GM21528 (cell line): ENCODE data around the gene PTPN11.
"Not testable (repeated sequence)": the region's sequence is repeated elsewhere in the genome, so short reads cannot be mapped to it uniquely, and the experiment has no call there.

Experiments
- ATAC-seq: cut with Tn5 transposase; IDR thresholded peaks from one replicate; pipeline ENCODE4 v1.9.1; 2021; ENCODE audit warnings: mild to moderate bottlenecking, moderate library complexity; ENCODE audit not compliant: unreplicated experiment, low FRiP score

The PTPN11 gene

DNA sequence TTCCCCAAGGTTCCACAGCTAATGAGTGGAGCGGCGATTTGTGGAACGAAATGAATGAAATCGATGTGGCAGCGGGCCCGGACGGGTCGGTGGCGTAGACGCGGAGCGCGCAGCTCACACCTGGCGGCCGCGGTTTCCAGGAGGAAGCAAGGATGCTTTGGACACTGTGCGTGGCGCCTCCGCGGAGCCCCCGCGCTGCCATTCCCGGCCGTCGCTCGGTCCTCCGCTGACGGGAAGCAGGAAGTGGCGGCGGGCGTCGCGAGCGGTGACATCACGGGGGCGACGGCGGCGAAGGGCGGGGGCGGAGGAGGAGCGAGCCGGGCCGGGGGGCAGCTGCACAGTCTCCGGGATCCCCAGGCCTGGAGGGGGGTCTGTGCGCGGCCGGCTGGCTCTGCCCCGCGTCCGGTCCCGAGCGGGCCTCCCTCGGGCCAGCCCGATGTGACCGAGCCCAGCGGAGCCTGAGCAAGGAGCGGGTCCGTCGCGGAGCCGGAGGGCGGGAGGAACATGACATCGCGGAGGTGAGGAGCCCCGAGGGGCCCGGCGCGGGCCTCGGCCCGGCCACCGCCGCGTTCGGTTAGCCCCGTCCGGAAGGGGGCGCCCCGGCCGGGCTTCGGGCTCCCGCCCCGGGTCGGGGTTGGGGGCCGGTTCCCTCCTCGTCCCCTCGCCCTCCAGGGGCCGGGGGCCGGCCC lies at the start of gene PTPN11:
Gene PTPN11, plus strand, starts transcription at position 340 of the 689 bp plus-strand sequence. Its CDS starts 165 bp downstream, at position 505.
- ATAC-seq: peak; percentile 70

DNA sequence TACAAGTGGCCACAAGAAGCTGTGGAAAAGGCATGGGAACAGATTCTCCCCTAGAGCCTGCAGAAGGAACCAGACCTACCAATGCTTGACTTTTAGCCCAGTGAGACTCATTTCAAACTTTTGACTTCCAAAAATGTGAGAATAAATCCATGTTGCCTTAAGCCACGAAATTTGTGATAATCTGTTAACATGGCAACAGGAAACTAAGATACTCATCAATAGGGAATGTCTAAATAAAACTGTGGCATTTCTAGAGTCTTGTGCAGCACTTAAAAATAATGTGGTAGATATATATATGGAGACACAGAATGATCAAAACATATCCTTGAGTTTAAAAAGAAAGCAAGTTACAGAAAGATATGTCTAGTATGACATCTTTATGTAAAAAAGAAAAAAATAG lies 48.5 kb upstream of the PTPN11 start:
- no peak for ATAC-seq

DNA sequence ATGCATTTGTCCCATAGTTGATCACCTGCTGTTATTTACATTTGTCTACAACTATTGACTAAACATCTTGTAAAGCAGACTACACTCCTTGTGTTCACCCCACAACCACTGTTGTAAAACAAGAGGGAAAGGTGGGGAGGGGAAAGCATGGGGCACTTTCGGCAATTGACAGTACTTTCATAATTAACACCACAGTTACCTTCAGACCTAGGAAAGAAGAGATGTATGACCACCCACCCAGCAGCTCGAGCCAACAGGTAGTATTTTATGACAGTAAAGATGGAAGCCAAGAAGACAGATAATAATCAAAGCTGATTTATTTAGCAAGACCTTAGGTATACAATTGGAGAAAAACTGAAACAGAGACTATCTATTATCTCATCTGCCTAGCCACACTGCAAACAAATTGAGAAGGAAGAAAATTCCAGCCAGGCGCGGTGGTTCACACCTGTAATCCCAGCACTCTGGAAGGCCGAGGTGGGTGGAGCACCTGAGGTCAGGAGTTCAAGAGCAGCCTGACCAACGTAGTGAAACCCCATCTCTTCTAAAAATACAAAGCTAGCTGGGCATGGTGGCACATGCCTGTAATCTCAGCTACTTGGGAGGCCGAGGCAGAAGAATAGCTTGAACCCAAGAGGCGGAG lies 47.8 kb upstream of the PTPN11 start:
- ATAC-seq: no peak

DNA sequence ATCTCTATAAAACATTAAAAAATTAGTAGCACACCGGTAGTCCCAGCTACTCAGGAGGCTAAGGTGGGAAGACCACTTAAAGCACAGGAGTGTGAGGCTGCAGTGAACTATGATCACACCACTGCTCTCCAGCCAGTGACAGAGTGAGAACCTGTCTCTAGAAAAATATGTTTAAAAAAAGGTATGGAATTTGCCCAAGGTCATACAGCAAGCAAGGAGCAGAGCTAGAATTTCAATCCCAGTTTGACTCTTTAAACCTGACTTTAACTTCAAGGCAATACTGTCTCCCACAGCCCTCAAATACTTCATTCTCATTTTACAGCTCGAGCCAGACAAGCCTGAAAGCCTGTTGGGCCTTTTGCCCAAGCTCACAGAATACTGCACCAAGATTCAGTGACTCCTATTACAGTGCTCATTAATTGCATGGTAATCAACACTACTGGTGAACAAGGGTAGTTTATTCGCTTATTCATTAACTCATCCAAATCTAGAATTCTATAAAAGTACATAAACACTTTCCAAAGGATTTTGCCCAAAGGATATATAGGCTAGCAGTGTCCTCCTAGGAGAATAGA lies 44.5 kb upstream of the PTPN11 start:
- no peak for ATAC-seq

DNA sequence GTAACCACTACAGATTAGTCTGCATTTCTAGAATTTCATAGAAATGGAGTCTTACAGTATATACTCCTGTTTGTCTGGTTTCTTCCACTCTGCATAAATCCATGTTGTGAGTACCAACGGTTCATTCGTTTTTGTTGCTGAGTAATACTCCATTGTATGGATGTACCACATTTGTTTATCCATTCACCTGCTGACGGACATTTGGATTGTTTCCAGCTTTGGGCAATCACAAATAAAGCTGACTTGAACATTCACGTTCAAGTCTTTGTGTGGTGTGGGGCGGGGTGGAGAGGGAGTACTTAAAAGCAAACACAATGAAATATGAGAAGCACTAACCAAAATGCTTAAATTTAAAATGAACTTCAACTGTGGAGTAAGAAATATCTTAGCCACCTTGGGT lies 43.6 kb upstream of the PTPN11 start:
- no peak for ATAC-seq

DNA sequence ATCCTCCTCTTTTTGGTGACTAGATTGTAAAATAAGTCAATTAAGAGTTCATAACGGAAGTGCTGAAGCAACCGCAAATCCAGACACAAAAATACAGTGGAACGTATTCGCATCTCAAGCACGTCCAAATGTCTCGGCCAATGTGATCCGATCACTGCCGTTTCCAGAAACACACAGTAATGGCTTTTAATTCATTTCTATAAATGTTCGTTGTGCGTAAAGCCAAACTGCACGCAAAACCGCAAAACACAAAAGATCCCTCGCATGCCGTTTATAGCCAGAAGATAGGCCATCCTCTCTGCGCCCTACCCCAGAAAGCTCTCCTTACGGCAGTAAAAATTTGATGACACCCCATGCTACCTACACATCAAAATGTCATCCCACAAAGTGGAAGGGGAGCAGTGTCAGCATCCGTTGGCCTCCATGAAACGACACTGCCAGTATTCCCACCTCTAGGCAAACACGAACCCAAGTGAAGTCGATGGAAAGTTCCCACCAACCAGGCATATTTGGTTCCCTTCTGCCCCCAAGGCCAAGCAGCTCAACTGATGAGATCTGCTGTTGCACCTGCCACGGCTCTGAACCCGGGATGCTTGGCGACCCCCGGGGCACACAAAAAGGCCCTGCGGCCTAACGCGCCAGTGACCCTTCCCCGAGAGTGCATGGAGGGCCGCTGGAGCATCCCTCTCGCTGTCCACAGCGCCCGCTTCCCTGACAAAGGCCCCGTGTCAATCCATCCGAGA lies 37.9 kb upstream of the PTPN11 start:
- no peak for ATAC-seq

DNA sequence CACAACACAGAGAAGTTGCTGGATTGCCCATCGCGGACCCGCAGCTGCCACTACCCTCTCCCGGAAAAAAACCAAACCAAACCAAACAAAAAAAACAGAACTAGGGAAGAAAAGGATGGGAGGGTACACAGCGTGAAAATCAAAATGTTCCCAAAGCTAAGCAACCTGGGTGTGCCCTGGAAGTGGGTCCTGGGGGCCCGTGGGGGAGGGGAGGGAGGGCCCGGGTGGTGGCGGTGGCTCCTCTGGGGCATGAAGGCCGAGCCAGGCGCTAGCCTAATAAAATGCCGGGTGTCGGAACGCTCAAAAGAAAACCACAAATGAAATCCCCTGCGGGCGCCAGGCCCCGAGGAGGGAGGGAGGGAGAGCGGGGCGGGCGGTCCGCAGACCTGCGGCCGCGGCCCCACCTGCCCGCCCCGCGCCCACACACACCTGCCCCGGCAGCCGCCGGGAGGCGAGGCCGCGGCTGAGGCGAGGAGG lies 37.3 kb upstream of the PTPN11 start:
- peak; percentile 67 for ATAC-seq

DNA sequence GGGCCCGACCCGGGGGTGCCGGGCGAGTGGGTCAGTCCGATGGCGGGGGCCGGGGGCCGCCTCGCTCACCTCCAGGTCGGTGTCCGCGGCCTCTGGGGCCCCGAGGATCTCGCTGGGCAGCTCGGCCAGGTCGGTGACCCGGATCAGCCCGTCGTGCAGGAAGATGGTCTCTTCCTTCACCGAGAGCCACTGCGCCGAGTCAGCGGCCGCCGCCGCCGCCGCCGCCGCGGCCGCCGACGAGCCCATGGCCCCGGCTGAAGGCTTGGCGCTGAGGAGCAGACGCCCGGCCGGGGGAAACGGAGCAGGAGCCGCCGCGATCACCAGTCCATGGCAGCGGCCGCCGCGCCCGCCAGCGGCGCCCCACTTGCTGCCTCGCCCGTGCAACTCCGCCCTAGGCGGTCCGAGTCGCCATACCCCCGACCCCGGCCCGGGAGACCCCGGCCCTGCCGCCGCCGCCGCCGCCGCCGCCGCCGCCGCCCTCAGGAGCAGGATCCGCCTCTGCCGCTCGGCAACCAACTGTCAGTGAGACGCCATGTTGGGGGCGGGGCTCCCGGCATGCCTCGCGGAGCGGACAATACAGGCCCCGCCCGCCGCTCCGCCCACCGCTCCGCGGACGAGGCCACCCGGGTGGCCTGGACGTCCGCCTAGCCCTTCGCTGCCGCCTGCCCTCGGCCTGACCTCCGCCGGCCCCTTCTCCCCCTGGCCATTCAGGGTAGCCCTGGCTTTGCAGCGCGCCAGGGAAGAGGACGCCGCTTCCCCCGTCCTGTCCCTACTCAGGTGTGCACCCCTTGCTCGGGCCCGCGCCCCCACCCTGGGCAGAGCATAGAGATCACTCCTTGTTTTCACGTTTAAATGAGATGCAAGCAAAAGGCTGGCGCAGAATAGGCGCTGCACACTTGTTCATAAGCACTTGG lies 36.6 kb upstream of the PTPN11 start, which contains the start of gene HECTD4:
Gene HECTD4, minus strand, starts transcription at position 549 of the 914 bp plus-strand sequence. Its CDS starts 303 bp downstream, at position 246.
- peak; percentile 83 for ATAC-seq

DNA sequence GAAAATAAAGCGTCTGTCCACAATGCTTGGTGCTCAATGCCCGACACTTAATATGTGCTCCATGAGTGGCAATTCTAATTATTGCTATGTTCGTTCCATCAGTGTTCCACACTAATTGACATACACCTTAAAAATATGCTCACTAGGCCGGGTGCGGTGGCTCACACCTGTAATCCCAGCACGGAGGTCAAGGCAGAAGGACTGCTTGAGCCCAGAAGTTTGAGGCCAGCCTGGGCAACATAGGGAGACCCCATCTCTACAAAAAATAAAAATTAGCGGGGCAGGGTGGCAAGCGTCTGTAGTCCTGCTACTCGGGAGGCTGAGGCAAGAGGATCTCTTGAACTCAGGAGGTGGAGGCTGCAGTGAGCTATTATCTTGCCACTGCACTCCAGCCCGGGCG lies 35.9 kb upstream of the PTPN11 start:
- no peak for ATAC-seq

DNA sequence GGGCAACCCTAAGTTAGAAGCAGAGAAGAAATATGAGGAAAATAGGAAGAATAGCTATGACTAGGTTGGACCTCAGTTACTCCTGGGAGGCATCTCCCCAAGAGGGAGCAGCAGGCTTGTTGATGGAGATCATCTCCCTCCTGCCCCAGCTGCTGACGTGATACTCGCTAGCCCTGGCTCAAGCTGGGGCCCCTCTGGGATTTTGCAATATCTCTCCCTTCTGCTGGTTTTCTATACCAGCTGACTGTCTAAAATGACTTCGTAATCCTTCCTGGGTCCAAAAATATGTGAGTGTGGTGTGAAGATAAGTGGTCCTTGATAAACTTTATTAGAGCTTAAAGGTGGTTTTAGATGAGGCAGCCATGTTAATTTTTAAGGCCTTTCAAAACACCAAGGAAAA lies 32.0 kb upstream of the PTPN11 start:
- ATAC-seq: no peak

DNA sequence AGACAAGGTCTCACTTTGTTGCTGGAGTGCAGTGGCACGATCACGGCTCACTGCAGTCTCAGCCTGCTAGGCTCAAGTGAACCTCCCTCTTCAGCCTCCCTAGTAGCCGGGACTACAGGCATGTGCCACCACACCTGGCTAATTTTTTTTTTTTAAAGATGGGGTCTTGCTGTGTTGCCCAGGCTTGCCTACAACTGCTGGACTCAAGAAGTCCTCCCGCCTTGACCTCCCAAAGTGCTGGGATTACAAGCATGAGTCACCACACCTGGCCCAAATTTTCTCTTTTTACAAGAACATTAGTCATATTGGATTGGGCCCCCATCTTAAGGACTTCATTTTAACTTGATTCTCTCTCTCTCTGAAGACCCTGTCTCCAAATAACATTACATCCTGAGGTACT lies 29.5 kb upstream of the PTPN11 start:
- ATAC-seq: no peak

DNA sequence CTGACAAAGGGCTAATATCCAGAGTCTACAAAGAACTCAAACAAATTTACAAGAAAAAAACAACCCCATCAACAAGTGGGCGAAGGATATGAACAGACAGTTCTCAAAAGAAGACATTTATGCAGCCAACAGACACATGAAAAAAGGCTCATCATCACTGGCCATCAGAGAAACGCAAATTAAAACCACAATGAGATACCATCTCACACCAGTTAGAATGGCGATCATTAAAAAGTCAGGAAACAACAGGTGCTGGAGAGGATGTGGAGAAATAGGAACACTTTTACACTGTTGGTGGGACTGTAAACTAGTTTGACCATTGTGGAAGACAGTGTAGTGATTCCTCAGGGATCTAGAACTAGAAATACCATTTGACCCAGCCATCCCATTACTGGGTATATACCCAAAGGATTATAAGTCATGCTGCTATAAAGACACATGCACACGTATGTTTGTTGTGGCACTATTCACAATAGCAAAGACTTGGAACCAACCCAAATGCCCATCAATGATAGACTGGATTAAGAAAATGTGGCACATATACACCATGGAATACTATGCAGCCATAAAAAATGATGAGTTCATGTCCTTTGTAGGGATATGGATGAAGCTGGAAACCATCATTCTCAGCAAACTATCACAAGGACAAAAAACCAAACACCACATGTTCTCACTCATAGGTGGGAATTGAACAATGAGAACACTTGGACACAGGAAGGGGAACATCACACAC lies 28.7 kb upstream of the PTPN11 start:
- not testable (repeated sequence) for ATAC-seq

DNA sequence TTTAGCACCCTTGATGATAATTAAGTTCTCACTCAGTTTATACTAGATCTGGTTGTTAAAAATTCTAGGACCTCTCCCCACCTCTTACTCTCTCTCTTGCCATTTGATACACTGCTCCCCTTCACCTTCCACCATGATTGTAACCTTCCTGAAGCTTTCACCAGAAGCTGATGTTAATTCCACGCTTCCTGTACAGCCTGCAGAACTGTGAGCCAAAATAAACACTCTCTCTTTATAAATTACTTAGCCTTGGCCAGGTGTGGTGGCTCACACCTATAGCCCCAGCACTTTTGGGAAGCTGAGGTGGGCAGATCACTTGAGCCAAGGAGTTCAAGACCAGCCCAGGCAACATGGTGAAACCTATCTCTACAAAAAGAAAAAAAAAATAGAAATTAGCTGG lies 25.4 kb upstream of the PTPN11 start:
- ATAC-seq: no peak

DNA sequence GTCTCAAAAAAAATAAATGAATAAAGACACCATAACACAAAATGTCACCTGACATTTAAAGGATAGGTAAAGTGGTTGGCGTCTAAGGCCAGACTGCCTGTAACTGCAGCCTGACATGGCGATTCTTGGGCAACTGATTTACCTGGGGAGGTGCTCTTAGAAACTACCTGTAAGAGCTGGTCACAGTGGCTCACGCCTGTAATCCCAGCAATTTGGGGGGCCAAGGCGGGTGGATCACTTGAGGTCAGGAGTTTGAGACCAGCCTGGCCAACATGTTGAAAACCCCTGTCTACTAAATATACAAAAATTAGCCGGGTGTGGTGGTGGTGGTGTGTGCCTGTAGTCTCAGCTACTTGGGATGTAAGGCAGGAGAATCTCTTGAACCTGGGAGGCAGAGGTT lies 17.7 kb upstream of the PTPN11 start:
- no peak for ATAC-seq

DNA sequence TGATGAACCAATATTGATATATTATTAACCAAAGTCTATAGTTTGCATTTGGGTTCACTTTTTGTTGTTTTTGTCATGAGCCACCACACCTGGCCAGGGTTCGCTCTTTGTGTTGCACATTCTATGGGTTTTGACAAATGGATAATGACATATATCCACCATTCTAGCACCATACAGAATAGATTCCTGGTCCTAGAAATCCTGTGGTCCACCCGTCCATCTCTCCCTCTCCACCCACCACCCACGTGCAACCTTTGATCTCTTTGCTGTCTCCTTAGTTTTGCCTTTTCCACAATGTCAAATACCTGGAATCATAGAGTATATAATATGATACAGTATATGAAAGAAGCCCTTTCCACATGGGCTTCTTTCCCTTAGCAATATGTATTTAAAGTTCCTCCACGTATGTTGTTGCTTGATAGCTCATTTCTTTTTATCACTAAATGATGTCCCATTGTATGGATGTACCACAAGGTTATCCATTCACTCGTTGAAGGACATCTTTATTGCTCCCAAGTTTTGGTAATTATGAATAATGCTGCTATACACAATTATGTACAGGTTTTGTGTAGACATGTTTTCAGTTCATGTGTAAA lies 16.7 kb upstream of the PTPN11 start:
- ATAC-seq: no peak

DNA sequence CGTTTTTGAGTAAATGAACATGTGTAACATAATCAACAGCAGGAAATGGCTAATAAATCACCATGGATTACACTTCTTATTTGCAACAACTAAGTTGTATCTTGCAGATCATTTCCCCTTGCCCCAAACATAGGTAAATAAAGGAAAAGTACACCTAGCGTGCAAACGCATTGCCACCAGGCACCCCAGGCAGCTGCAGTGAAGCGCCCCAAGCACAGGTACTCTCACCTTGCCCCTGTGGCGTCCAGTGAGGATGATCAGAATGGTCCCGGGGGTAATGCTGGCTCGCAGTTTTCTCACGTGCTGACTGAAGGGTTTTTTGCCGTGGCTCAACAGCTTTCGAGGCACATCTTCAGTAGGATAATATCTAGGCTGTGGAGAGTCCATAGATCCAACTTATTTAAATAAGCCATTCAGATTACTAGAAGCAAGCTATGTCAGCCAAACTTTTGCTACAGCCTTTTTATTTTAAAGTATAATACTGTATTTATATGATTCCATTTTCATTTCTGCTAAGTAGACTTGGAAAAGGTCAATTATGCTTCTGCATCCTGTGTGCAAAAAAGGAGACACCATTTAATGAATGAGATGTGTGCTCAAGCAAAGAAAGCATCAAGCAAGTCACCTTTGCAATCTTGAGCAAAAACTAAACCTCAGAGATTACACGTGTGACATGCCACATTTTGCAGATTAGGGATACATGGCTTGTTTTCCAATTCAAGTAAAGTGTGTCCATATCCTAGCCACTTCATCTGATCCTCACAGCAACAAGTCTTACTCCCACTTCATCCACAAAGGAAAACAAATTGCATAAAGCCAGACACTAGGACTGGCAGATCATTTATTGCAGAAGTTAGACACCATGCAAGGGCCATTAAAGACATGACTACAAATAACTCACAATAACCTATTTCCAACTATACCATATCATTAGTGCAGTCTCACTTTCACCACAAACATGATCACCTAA lies 11.9 kb upstream of the PTPN11 start:
- ATAC-seq: no peak

DNA sequence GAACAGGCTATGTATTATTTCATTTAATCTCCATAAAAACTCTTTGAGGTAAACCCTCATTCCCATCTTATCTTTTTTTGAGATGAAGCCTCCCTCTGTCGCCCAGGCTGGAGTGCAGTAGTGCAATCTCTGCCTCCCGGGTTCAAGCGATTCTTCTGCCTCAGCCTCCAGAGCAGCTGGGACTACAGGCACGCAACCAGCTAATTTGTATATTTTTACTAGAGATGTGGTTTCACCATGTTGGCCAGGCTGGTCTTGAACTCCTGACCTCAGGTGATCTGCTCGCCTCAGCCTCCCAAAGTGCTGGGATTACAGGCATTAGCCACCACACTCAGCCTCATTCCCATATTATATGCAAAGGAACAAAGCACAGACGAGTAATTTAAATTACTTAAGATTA lies 11.1 kb upstream of the PTPN11 start:
- ATAC-seq: not testable (repeated sequence)

DNA sequence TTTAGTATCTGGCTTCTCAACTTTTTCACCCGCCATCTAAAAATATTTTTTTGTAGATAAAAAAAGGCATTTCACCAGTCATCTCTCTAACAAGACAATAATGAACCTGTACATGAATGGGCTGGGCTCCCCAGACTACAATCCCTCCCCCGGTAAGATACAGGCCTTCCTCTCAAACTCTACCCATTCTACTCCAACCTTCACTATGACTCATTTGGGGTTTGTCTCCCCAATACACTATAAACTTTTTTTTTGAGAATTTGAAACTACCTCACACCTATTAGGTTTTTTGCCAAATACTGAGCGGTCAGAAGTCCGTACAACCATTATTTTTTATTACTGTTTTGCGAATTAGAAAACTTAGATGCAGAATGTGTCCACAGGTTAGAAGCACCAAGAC lies 10.1 kb upstream of the PTPN11 start:
- ATAC-seq: no peak
